Measurements from ENCODE around the gene SLC7A5.
"Not testable (repeated sequence)": the region's sequence is repeated elsewhere in the genome, so short reads cannot be mapped to it uniquely, and the experiment has no call there.

SLC7A5 gene

DNA sequence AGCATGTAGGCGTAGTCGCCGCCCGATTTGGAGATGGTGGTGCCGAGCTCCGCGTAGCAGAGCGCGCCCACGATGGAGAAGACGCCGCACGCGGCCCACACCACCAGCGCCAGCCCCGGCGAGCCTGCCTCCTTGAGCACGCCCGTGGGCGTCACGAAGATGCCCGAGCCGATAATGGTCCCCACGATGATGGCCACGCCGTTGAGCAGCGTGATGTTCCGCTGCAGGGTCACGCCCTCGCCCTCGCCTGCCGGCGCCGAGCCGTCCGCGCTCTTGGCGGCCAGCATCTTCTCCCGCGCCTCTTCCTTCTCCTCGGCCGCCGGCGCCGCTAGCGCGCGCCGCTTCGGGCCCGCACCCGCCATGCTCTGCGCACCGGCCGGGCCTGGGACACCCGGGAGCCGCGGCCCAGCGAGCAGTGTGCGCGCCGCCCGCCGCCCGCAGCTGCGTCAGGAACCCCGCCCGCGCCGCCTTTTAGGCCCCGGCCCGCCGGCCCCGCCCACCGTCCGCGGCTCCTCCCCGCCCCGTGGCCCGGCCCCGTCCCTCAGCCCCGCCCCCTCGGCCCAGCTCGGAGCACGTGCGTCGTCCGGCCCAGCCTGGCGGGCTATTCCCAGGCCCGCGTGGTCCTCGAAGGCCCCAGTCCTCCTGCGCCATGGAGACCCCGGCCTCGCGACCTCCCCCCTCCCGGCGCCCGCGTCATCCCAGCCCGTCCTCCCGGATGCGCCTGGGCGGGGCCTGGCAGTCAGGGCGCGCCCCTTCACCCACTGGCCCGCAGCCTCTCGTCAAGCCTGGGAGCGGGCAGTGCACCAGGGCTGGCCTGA is at the start of gene SLC7A5:
SLC7A5 (minus strand) TSS at position 447 of the 818 bp plus-strand sequence; CDS start at position 362, 85 bp downstream.
- DNase-seq (ENCODE audit: low read depth), result peak; percentile 86

DNA sequence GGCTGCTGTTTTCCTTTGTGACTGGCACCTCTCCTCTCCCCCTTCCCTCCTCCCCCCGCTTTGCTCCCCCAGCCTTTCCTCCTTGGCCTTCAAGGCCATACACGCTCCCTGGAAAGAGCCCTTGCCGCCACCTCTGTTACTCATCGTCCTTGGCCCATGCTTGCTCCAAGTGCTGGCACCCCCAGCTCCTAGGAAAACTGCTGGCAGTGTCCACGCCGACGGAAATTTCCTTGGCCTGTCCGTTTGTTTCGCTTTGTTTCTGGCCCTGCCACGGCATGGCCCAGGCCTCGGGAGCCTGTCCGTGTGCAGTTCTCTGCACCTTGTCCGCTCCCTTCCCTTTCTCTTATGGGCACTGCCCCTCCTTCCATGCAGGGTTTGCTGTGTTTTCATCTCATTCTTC is 49.0 kb upstream of the SLC7A5 start:
- no peak for DNase-seq (ENCODE audit: low read depth)

DNA sequence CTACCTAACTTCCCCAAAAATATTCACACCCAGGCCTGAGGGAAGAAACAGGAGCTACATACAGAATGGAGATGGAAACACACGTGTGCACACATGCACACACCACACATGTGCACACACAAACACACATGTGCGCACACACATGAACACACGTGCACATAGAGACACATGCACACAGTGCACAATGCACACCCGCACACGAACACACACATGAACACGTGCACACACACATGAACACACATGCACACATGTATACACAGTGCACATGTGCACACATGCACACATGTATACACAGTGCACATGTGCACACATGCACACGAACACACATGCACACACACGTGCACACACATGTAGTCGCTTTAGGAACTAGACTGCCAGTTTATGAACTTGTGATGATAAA is 48.2 kb upstream of the SLC7A5 start:
- no peak for DNase-seq (ENCODE audit: low read depth)

DNA sequence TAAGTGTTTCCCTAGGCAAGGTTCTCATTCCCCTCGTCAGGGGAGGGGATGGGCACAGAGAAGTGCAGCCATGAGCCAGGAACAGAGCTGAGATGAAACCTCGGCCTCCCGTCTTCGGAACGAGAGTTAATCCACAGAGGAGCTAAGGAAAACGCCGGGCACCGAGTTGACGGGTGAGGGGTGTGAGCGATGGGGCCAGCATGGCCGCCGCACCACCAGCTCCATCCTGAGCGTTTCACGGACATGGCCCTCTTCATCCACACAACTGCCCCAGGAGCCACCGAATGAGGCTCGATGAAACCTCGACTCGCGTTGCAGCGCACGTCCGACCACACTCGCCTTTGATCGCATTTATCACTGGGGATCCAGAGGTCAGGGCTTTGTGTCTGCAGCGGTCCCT is 45.5 kb upstream of the SLC7A5 start:
- no peak for DNase-seq (ENCODE audit: low read depth)

DNA sequence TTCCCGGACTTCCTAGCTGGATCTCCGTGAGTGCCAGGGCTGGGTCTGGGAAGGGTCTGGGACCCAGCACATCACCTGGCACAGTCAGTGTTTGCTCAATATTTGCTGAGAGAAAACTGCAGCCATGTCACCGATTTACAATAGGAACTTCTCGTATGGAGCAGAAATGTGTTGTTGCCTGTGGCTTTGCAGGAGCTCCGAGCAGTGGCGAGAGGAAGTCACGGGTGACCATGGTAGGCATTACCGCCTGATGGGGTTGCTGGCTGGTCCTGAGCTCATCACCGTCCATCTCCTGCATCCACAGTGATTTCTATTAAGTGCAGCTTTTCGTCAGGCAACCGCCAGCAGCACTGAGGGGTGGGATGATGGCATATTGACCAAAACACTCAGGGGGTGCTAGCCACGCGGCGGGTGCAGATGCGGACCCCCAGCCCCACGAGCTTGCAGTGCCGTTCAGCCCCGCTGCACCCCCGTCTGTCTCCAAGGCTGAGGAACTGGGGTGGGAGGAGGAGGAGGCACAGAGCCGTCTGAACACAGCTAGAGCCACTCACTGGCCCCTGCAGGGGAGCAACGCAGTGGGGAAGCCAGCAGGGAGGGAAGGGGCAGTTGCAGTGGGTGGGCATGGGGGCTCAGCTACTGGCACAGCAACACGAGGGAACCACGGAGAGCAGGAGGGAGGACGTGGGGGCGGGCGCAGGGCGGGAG is 44.9 kb upstream of the SLC7A5 start:
- not testable (repeated sequence) for DNase-seq (ENCODE audit: low read depth)

DNA sequence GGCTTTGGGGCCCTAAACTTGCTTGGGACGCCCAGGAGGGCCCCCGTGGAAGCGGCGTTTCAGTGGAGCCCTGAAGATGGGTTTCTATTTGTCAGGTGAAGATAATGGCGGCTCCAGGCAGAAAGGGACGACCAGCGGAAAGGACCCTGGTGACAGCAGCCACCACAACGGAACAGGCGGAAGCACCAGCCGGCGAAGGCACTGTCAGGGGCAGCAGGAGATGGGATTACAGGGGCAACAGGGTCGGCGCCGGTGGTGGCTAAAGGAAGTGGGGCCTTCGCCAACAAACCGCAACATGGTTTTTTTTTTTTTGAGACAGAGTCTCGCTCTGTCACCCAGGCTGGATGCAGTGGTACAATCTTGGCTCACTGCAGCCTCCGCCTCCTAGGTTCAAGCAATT is 43.4 kb upstream of the SLC7A5 start:
- DNase-seq (ENCODE audit: low read depth), result not testable (repeated sequence)

DNA sequence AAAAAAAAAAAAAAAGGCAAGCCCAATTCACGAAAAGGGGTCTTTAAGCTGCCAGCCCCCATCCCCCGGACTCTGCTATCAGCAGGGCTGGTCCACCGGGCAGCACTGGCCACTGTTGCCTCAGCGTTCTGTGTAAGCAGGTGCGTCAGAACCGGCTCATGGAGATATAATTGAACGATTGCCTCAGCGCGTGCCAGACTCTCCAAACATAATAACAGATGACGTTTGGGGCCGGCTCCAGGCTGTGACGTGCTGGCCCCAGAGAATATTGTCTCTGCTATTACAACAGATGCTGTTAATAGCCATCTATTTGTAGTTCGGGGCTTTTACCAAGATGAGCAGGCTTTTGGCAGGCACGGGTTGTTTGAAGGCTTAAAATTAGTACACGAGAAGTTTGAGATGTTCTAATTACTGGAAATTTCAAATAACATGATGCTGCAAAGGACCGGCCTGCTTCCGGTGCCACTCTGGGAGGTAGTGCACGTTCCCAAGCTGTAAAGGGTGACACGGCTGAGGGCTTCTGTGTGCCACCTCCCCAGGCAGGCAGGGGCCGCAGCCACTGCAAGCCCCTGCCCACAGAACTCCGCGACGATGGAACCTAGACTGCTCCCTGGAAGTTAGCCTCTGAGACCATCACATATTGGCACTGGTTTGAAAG is 41.9 kb upstream of the SLC7A5 start:
- not testable (repeated sequence) for DNase-seq (ENCODE audit: low read depth)

DNA sequence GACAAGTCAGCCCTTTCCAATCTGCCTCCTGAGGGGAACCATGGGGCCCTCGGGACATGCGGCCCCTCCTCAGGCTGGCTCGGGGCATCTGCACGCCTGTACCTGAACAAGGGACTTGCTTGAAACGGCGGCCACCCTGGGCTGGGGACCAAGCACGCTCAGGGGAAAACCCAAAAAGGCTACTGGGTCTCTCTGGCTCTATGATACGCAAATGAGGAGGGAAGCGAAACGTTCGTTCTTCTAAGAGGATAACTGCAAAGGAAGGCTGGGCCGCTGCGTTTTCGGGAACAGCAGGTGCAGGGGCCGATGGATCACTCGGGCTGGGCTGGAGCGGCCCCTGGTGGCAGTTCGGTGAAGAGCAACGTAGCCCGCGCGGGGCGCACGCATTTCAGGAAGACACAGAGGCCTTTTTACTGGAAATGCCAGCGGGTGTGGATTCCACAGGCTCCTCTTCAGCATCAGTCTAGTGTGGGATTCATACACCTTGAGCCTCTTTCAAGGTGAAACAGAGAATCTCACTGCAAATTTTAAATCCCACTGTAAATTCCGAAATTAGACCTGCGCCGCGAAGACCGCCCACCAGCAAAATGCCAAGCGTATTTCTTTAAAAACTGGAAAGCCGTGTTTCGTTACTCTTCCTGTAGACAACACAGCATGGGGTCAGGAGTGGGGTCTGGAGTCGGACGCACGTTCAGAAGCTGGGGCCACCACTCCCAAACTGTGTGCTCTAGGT is 40.1 kb upstream of the SLC7A5 start:
- DNase-seq (ENCODE audit: low read depth), result peak; percentile 77

DNA sequence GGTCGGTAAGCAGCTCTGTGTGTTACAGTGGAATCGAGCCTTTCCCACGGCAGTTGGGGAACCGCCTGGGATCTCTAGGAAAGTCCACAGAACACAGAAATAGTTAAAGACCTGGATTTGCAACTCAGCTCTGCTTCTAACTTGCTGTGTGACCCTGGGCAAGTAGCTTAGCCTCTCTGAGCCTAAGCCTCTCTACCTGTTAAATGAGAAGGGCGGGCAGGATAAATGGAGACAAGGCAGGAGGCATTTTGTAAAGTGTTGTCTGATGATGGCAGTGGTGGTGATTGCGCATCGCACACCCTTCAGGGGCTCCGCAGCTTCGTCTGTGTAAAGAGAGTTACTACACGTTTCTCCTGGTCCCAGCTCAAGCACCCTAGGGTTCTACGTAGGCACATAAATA is 38.8 kb upstream of the SLC7A5 start:
- not testable (repeated sequence) for DNase-seq (ENCODE audit: low read depth)

DNA sequence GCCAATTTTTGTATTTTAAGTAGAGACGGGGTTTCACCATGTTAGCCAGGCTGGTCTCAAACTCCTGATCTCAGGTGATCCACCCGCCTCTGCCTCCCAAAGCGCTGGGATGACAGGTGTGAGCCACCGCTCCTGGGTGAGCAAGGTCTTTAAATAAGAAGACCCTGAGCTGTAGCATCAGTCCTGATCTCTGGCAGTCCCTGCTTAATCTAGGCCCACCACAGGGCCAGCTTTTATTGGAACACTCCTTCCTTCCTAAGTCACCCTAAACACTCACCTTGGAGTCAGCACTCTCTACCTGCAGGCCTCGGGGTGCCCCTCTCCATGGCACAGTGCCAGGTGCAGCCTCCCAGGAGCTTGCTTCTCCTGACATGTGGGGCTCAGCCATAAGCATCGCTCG is 36.2 kb upstream of the SLC7A5 start:
- DNase-seq (ENCODE audit: low read depth), result not testable (repeated sequence)

DNA sequence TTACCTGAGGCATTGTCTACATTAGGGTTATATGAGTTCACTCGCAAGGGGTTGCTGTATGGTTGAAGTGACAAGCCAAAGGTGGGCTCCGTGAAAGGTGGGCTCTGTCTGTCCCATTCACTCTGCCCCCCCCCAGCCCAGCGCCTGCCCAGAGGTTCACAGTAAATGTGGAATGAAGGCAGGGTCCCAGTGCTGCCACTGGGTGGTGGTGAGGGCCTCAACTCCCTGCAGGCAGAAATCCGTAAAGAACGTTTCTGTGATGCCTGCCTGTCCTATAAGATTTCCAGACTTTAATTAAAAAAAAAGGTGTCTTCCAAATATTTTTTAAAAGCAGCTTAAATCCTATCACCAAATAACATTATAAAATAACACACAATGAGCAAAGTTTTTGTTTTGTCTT is 35.7 kb upstream of the SLC7A5 start:
- DNase-seq (ENCODE audit: low read depth), result not testable (repeated sequence)

DNA sequence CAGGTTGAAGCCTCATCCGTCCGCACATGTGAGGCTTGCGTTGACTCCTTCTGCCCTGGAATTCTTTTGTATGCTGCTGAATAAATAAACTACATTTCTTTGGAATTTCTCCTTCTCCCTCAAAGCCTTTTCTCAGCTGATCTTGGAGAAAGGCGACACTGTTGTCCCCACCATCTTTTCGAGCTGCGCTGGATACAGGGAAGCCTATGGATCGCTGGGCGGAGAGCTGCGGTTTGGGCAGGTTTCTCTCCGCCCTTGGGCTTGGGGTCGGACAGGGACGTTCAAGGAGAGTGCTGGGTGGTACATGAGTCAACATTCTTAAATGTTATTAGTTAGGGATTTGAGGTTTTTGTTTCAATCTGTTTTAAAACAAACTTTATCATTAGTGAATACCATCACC is 31.2 kb upstream of the SLC7A5 start:
- DNase-seq (ENCODE audit: low read depth), result not testable (repeated sequence)

DNA sequence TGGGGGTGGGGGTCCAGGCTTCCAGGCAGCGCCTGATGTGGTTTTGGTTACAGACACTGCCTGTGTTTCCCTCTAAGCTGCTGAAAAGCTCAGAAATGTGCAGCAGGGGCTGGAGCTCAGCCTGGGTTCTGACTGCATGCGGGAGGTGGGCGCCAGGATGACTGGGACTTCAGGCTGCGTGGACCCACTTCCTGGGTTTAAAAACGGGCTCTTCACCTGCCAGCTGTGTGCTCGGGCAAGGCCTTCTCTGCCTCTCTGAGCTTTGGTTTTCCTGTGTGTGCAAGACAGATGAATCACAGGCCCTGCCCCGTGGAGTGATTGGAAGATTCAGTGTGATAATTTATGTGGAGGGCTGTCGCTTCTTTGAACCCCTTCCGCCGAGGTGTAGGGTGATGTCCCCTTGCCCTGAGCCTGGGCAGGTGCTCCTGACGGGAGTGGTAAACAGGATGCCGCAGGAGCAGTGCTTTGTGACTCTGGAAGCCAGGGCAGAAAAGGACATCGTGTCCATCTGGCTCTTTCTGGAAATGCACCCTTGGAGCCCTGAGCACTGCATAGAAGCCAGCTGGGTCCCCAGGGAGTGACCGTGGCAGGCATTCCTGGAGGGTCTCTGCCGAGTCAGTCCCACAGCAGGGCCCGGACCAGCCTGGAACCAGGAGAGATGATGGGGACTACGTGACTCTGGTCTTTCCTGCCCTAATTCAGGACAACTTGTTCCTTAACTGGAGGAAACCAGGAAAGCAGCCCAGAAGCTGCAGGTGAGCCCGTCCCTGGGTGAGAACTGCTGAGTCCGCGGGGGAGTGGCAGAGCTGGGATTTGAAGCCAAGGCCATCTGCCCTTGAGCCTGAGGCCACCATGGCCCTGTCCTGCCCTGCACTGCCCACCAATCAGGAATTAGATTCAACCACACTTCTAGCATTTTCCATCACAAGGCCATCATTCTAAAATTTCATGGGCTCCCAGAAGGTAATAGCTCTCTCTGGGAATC is 28.5 kb upstream of the SLC7A5 start:
- peak; percentile 57 for DNase-seq (ENCODE audit: low read depth)

DNA sequence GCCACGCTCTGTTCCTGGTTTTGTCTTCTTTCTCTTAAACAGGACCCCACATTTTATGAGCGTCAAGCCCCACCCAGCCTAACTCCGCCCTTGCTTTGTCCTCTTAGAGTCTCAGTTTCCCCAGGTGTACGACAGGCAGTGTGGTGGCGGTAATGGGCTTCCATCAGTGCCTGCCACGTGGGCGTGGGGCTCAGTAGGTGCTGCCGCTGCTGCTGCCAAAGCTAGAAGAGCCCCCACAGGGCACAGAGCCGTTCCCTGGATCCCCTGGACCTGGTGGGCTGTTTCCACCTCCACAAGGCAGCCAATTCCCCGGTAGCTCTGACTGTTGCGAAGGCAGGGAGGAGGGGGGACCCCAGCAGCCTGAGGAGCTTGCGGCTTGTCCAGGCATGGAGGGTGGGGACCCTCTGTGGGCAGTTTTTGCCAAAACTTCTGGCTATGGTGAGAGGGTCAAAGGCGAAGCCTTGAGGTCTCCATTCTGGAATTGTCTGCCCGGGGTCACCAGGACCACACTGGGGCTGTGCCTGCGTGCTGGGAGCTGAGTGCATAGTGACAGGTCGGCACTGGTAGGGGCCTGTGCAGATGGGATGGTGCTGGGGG is 27.7 kb upstream of the SLC7A5 start:
- not testable (repeated sequence) for DNase-seq (ENCODE audit: low read depth)

DNA sequence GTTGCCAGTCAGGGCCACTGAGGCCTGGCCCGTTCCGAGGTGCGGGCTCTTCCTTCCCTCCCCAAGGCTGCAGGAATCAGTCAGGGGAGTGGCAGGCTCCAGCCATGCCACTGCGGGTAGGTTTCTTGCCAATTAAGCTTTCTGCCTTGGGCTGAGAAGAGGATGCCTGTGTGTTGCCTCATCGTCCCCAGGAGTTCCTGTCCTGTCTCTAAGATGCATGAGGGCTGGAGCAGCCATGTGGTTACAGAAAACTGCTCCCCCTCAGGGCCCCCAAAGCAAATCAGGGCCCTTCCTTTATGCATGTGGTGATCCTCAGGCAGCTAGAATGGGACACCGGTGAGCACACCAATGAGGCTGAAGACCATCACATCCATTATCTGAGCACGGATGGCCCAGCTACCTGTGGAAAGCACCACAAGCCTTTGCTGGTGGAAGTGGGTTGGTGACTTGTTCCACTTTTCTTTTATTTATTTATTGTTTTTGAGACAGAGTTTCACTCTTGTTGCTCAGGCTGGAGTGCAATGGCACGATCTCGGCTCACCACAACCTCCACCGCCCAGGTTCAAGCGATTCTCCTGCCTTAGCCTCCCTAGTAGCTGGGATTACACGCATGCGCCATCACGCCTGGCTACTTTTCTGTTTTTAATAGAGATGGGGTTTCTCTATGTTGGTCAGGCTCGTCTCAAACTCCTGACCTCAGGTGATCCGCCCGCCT is 27.0 kb upstream of the SLC7A5 start:
- not testable (repeated sequence) for DNase-seq (ENCODE audit: low read depth)

DNA sequence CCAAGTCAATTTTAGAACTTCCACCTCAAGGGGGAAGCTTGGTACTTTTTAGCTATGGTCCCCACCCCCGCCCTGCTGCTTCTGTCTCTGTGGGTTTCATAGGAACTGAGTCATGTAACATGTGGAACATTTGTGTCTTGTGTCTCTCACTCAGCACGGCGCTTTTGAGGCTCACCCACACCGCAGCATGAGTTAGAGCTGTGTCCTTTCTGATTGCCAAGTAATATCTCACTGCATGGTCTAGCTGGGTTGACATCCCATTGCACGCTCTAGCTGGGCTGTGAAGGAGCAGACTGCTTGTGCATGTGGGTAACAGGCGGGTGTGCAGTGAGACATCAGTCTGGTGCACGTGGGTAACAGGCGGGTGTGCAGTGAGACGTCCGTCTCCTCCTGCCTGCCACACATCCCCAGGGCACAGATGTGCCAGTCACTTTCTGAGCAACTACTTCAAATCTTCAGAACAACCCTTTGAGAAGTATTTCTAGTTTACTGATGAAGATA is 26.4 kb upstream of the SLC7A5 start:
- DNase-seq (ENCODE audit: low read depth), result peak; percentile 82

DNA sequence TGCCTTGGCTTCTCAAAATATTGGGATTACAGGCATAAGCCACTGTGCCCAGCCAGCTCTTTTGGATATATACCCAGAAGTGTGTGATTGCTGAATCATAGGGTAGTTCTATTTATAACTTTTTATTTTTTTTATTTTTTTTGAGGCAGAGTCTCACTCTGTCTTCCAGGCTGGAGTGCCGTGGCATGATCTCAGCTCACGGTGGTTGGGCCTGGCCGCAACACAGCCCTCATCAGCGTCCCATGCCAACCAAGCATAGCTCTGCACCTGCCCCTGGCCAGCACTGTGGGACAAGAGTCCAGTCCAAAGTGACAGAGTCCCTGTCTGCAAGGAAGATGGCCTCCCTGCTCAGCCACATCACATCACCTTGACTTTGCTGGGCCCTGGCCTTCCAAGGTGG is 24.7 kb upstream of the SLC7A5 start:
- not testable (repeated sequence) for DNase-seq (ENCODE audit: low read depth)

DNA sequence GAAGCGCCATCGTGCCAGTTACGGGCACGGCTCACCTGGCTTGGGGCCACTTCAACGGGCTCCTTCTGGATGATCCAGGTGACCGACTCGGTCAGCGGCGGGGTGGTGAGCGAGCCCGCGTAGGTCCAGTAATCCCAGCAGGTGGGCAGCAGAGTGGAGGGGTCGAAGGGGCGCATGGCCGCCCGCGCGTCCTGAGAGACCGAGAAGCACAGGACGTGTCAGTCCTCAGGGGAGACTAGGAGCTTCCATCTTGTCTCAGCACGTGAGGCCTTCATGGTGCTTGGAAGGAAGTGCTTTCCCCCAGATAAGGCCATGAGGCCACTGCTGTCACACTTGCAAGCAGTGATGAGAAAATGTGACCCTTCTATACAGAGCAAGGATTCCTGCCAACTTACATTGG is 22.5 kb upstream of the SLC7A5 start:
- no peak for DNase-seq (ENCODE audit: low read depth)

DNA sequence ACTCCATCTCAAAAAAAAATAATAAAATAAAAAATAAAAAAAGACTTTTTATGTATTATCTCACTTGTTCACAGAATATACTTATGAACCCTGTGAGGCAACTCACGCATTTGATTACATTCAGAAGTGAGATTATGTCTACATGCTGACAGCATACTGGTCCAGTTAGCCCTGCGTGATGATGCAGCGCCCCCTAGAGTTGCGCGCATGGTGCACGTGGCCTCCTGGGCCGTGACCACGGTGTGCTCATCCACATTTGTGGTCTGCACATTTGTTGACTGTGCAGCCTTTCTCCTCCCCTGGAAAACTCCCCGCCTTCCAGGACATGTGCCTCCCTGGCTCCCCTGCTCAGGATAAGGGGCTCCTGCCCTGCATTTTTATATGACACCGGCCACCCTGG is 20.5 kb upstream of the SLC7A5 start:
- DNase-seq (ENCODE audit: low read depth), result peak; percentile 43

DNA sequence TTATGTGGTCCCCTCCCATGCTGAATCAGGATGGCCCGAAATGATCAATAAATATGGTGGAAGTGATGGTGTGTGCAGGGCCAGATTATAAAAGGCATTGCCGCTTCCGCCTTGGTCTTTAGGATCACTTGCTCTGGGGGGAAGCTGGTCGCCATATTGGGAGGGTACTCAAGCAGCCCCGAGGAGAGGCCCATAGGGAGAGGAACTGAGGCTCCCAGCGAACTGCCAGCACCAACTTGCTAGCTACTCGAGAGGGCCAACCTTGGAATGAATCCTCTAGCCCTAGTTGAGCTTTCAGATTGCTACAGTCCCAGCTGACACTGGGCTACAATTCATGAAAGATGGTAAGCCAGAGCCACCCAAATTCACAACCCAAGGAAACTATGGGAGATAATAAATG is 19.0 kb upstream of the SLC7A5 start:
- not testable (repeated sequence) for DNase-seq (ENCODE audit: low read depth)
